WERI-Rb-1 (cell line): ENCODE measurements around the gene SORBS1.

Experiments
- DNase-seq: peaks from one replicate; pipeline ENCODE4 v3.0.0-alpha.2; 2020
- H3K27ac ChIP-seq: fragments of 250-450 bp; sonication (Bioruptor Pico); 2 replicates; pipeline ENCODE4 v1.5.1; 2020; ENCODE audit warnings: mild to moderate bottlenecking, moderate library complexity
- H3K27me3 ChIP-seq: fragments of 250-450 bp; sonication (Bioruptor Pico); 2 replicates; pipeline ENCODE4 v1.5.1; 2021; ENCODE audit warnings: mild to moderate bottlenecking, low read depth, moderate library complexity; ENCODE audit not compliant: insufficient read depth, severe bottlenecking
- H3K36me3 ChIP-seq: fragments of 250-450 bp; sonication (Bioruptor Pico); 2 replicates; pipeline ENCODE4 v1.5.1; 2020; ENCODE audit warnings: mild to moderate bottlenecking, moderate library complexity
- H3K4me3 ChIP-seq: 2 replicates; pipeline ENCODE4 v1.5.1; 2011; ENCODE audit warnings: low read depth, mild to moderate bottlenecking, control low read depth, low read length
- H3K9me3 ChIP-seq: fragments of 250-450 bp; sonication (Bioruptor Pico); 2 replicates; pipeline ENCODE4 v1.5.1; 2021; ENCODE audit warnings: mild to moderate bottlenecking, moderate library complexity; ENCODE audit not compliant: severe bottlenecking
- CTCF ChIP-seq: IDR thresholded peaks from 2 replicates; pipeline ENCODE4 v1.5.1; 2011; ENCODE audit warnings: low read depth, mild to moderate bottlenecking, control low read depth, inconsistent platforms, low read length

Gene SORBS1

GRCh38 chr10:95336702-95337101 lies 224.5 kb downstream of the SORBS1 start:
- Histone ChIP-seq H3K4me3 (no peak overlapping the region), H3K36me3 (no peaks in the 10 kb centered on the region), H3K9me3 (no peaks in the 10 kb centered on the region), H3K27me3 (no peaks in the 10 kb centered on the region), H3K27ac (no peak overlapping the region)
- peak; percentile 38; the same call in 1 of the 2 replicates for TF ChIP-seq CTCF
- peak; percentile 22 for DNase-seq

GRCh38 chr10:95335933-95336699 lies 225.1 kb downstream of the SORBS1 start:
- TF ChIP-seq CTCF: no peak

GRCh38 chr10:95334805-95335144 lies 226.4 kb downstream of the SORBS1 start:
- Histone ChIP-seq H3K9me3 (no peaks in the 10 kb centered on the region), H3K36me3 (no peaks in the 10 kb centered on the region), H3K27me3 (no peaks in the 10 kb centered on the region), H3K27ac (no peak overlapping the region), H3K4me3 (no peak overlapping the region)
- DNase-seq: no peak
- no peak for TF ChIP-seq CTCF

More at GRCh38 chr10:95335933-95336699, 225.1 kb downstream of the SORBS1 start:
- Histone ChIP-seq H3K27ac (no peak overlapping the region), H3K4me3 (no peak overlapping the region), H3K27me3 (no peaks in the 10 kb centered on the region), H3K36me3 (no peaks in the 10 kb centered on the region), H3K9me3 (no peaks in the 10 kb centered on the region)
- DNase-seq: no peak

GRCh38 chr10:95333997-95334804 lies 227.0 kb downstream of the SORBS1 start:
- no peak overlapping the region for H3K4me3 ChIP-seq
- no peak for DNase-seq
- no peaks in the 10 kb centered on the region for H3K9me3 ChIP-seq
- TF ChIP-seq CTCF: no peak
- no peak overlapping the region for H3K27ac ChIP-seq
- no peaks in the 10 kb centered on the region for H3K36me3 ChIP-seq
- no peaks in the 10 kb centered on the region for H3K27me3 ChIP-seq

- DNase-seq: no peak
- Histone ChIP-seq H3K27me3 (no peaks in the 10 kb centered on the region), H3K36me3 (no peaks in the 10 kb centered on the region), H3K9me3 (no peaks in the 10 kb centered on the region), H3K27ac (no peak overlapping the region), H3K4me3 (no peak overlapping the region)
- no peak for TF ChIP-seq CTCF
These were observed 228.4 kb downstream of the SORBS1 start for GRCh38 chr10:95332666-95333249.
